Muscle of leg (tissue), 11 donors: ENCODE data around the gene CLEC7A. TPM values are rescaled to one million over a fixed set of nuclear protein-coding genes. Genes with fewer than 3 reads are reported as not detected.

Experiments used
- DNase-seq: peaks from one replicate; pipeline ENCODE4 v3.0.0; 2013
- H3K27ac ChIP-seq: one replicate; pipeline ENCODE4 v1.5.1; 2013; ENCODE audit warnings: mild to moderate bottlenecking, low read length, control low read depth
- H3K27me3 ChIP-seq: one replicate; pipeline ENCODE4 v1.6.1; 2013; ENCODE audit warnings: low read length; ENCODE audit not compliant: control insufficient read depth, insufficient read depth
- H3K36me3 ChIP-seq: one replicate; pipeline ENCODE4 v1.6.1; 2013; ENCODE audit warnings: low read length; ENCODE audit not compliant: control insufficient read depth, insufficient read depth
- H3K4me1 ChIP-seq: one replicate; pipeline ENCODE4 v1.6.1; 2013; ENCODE audit warnings: low read length; ENCODE audit not compliant: control insufficient read depth, insufficient read depth
- H3K4me3 ChIP-seq: one replicate; pipeline ENCODE4 v1.5.1; 2013; ENCODE audit warnings: low read length, control low read depth
- H3K9me3 ChIP-seq: replicated peaks from 2 replicates; pipeline ENCODE4 v1.6.1; 2013; ENCODE audit warnings: low read depth, low read length; ENCODE audit not compliant: control insufficient read depth
- WGBS: methylation state at CpG from one replicate; pipeline ENCODE4 v1.1.5; 2013; ENCODE audit warnings: missing lambda C conversion rate; ENCODE audit not compliant: insufficient coverage; 5-methylcytosine and 5-hydroxymethylcytosine counted together
- polyA plus RNA-seq, 8 donors: library from polyadenylated mRNA; unstranded; fragments of 120-200 nt; gene quantifications; one replicate each; pipeline versions ENCODE4 v1.2.1 to v1.2.3, GENCODE V29; 2013; ENCODE audit warnings: inconsistent platforms in 1 of 8, low replicate concordance in 1 of 8; ENCODE audit not compliant: insufficient read length in 8 of 8, insufficient read depth in 1 of 8
- total RNA-seq: library from RNA; stranded (reverse); fragments of 120-200 nt; gene quantifications from one replicate; pipeline ENCODE4 v1.2.4, GENCODE V29; 2013

Gene CLEC7A
- total and polyA plus RNA-seq, 9 donors: 0.71 to 2.2 (median 1.2) TPM

DNA sequence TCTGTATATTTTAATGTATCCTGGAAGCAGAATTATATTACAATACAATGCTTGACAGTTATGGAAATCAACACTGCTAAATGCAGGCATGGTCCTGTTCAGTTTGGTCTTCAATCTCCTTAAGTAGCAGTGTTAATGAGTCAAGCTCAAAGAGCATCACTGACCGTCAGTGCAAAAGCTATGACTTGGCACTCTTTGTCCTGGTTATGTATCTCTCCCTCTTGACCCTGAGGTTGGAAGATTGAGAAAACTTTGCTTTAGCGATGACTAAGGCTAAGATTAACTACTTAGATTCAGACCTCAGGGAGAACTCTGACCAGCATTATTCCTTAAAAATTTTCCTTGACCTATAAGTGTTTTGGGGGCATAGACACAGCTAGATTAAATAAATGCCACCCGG, 10.9 kb downstream of the CLEC7A start:
- DNase-seq: no peak
- Histone ChIP-seq H3K36me3 (no peaks in the 10 kb centered on the region), H3K4me3 (no peak overlapping the region), H3K9me3 (no peaks in the 10 kb centered on the region), H3K27me3 (no peaks in the 10 kb centered on the region), H3K4me1 (no peaks in the 10 kb centered on the region), H3K27ac (no peak overlapping the region)
- no CpG with 5 or more reads among the region's 3 CpGs for WGBS

GRCh38 chr12:10115890-10116289, 14.1 kb downstream of the CLEC7A start:
- no peaks in the 10 kb centered on the region for H3K27me3 ChIP-seq
- no peaks in the 10 kb centered on the region for H3K4me1 ChIP-seq
- H3K36me3 ChIP-seq: no peaks in the 10 kb centered on the region
- no peak overlapping the region for H3K27ac ChIP-seq
- peaks cover 3% of the 10 kb centered on the region for H3K9me3 ChIP-seq
- H3K4me3 ChIP-seq: no peak overlapping the region
- no peak for DNase-seq
- WGBS: 92% methylated on average over 6 of the region's 7 CpGs

GRCh38 chr12:10115311-10115710, 14.7 kb downstream of the CLEC7A start:
- Histone ChIP-seq H3K27me3 (no peaks in the 10 kb centered on the region), H3K36me3 (no peaks in the 10 kb centered on the region), H3K27ac (no peak overlapping the region), H3K4me3 (no peak overlapping the region), H3K9me3 (peaks cover 3% of the 10 kb centered on the region), H3K4me1 (no peaks in the 10 kb centered on the region)
- DNase-seq: no peak
- WGBS: 86% methylated on average over 14 of the region's 15 CpGs

DNA sequence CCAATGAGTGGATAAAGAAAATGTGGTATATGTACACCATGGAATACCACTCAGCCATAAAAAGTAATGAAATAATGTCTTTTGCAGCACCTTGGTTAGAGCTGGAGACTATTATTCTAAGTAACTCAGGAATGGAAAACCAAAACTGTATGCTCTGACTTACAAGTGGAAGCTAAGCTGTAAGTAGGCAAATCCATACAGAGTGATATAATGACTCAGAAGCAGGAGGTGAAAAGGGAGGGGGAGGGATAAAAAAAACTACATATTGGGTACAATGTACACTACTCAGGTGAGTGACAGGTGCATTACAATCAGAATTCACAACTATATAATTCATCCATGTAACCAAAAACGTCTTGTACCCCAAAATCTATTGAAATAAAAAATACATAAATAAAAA, 16.1 kb downstream of the CLEC7A start:
- H3K4me1 ChIP-seq: no peaks in the 10 kb centered on the region
- DNase-seq: no peak
- no peaks in the 10 kb centered on the region for H3K27me3 ChIP-seq
- H3K27ac ChIP-seq: no peak overlapping the region
- WGBS: no CpG with 5 or more reads among the region's 1 CpG
- no peak overlapping the region for H3K4me3 ChIP-seq
- no peaks in the 10 kb centered on the region for H3K36me3 ChIP-seq
- peaks cover 3% of the 10 kb centered on the region for H3K9me3 ChIP-seq

GRCh38 chr12:10113075-10113474, 16.9 kb downstream of the CLEC7A start:
- no CpG with 5 or more reads among the region's 1 CpG for WGBS
- H3K36me3 ChIP-seq: no peaks in the 10 kb centered on the region

GRCh38 chr12:10111451-10111850, 18.5 kb downstream of the CLEC7A start:
- Histone ChIP-seq H3K36me3 (no peaks in the 10 kb centered on the region), H3K4me3 (no peak overlapping the region), H3K9me3 (peaks cover 3% of the 10 kb centered on the region), H3K27ac (no peak overlapping the region), H3K27me3 (no peaks in the 10 kb centered on the region), H3K4me1 (no peaks in the 10 kb centered on the region)
- 72% methylated on average over 36 of the region's 38 CpGs for WGBS
- DNase-seq: no peak

More at GRCh38 chr12:10113075-10113474, 16.9 kb downstream of the CLEC7A start:
- Histone ChIP-seq H3K27me3 (no peaks in the 10 kb centered on the region), H3K9me3 (peaks cover 3% of the 10 kb centered on the region), H3K4me1 (no peaks in the 10 kb centered on the region), H3K27ac (no peak overlapping the region), H3K4me3 (no peak overlapping the region)
- no peak for DNase-seq

DNA sequence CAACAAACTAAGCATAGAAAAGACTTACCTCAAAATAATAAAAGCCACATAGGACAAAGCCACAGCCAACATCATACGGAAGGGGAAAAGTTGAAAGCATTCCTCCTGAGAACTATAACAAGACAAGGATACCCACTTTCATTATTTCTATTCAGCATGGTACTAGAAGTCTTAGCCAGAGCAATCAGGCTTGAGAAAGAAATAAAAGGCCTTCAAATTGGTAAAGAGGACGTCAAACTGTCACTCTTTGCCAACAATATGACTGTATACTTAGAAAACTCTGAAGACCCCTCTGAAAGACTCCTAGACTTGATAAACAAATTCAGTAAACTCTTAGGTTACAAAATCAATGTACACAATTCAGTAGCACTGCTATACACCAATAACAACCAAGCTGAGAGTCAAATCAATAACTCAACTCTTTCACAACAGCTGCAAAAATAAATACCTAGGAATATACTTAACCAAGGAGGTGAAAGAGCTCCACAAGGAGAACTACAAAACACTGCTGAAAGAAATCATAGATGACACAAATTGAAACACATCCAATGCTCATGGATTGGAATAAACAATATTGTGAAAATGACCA, 19.6 kb downstream of the CLEC7A start:
- Histone ChIP-seq H3K27me3 (no peaks in the 10 kb centered on the region), H3K9me3 (peaks cover 3% of the 10 kb centered on the region), H3K4me3 (no peak overlapping the region), H3K36me3 (no peaks in the 10 kb centered on the region), H3K27ac (no peak overlapping the region), H3K4me1 (no peaks in the 10 kb centered on the region)
- no peak for DNase-seq
- no CpG with 5 or more reads among the region's 2 CpGs for WGBS

DNA sequence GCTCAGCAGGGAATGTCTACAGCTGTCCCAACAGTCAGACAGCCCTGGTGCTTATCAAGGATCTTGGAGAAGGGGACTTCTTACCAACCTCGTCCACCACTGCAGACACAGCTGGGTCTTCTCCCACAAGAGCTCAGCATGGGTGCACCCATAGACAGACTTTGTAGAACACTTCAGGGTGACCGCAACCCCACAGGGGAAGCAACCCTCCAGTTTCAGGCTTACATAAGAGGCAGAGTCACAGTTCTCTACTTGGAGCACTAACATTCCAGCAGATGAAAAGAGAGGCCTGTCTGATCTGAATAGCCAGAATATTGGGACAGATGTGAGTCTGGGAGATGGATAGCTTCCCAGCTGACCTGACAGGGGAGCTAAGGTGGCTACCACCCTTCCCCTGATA, 27.7 kb downstream of the CLEC7A start:
- no CpG with 5 or more reads among the region's 2 CpGs for WGBS
- Histone ChIP-seq H3K27ac (no peak overlapping the region), H3K9me3 (no peaks in the 10 kb centered on the region), H3K4me1 (peaks cover 12% of the 10 kb centered on the region), H3K27me3 (no peaks in the 10 kb centered on the region), H3K36me3 (no peaks in the 10 kb centered on the region), H3K4me3 (no peak overlapping the region)
- peak; percentile 24 for DNase-seq

- H3K27me3 ChIP-seq: no peaks in the 10 kb centered on the region
- H3K36me3 ChIP-seq: no peaks in the 10 kb centered on the region
- 100% methylated on average over 1 of the region's 1 CpG for WGBS
- no peak overlapping the region for H3K4me3 ChIP-seq
- H3K9me3 ChIP-seq: no peaks in the 10 kb centered on the region
- peak; percentile 16 for DNase-seq
- no peak overlapping the region for H3K27ac ChIP-seq
- peaks cover 12% of the 10 kb centered on the region for H3K4me1 ChIP-seq
These were observed 28.3 kb downstream of the CLEC7A start for GRCh38 chr12:10101648-10102220.

DNA sequence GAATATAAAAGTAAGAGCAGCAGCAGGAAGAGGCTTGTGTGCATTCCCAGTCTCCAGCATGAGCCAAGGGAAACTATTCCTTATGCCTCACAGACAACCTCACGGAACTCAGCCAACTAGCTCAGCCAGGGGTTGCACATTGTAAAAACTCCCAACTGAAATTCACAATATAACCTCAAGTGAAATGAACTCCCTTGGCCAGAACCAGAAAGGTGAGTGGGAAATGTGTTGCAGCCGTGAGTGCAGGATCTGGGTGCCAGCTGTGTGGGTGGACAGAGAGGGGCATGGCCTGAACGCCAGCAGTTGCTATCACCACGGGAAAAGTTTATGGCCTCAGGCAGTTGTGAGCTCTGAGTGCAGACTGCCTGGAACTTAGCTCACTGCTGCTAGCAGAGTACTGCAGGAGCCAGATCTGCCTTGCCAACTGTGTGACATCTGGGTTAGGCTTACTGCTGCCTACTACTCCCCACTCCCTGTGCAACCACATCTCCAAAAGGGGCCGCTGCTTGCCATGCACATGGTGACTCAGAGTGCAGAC, 28.9 kb downstream of the CLEC7A start:
- DNase-seq: peak; percentile 91
- Histone ChIP-seq H3K36me3 (no peaks in the 10 kb centered on the region), H3K4me3 (no peak overlapping the region), H3K4me1 (peaks cover 12% of the 10 kb centered on the region), H3K27me3 (no peaks in the 10 kb centered on the region), H3K9me3 (no peaks in the 10 kb centered on the region), H3K27ac (peak overlapping the region; percentile 11)
- WGBS: 9% methylated on average over 4 of the region's 5 CpGs
